ENCODE measurements around the gene DIAPH3.

- TF ChIP-seq CTCF (IDR thresholded peaks at IDR 0.05) (no peak), MXI1 (IDR thresholded peaks at IDR 0.05; ENCODE audit: low read depth, low read length) (no peak), REST (IDR thresholded peaks at IDR 0.05; ENCODE audit: low read depth, low read length) (no peak), YY1 (IDR thresholded peaks at IDR 0.05; ENCODE audit: low read depth) (no peak), POLR2AphosphoS5 (IDR thresholded peaks at IDR 0.05; ENCODE audit: low read depth, low read length) (no peak), ZBTB33 (IDR thresholded peaks at IDR 0.05; ENCODE audit: borderline replicate concordance, low read depth) (no peak), RAD21 (IDR thresholded peaks at IDR 0.05; ENCODE audit: low read length) (no peak), TAF1 (IDR thresholded peaks at IDR 0.05; ENCODE audit: borderline replicate concordance, low read depth, low read length) (no peak), JUND (IDR thresholded peaks at IDR 0.05) (no peak), EZH2phosphoT487 (IDR thresholded peaks at IDR 0.05; ENCODE audit: borderline replicate concordance, low read depth) (no peak), TEAD4 (IDR thresholded peaks at IDR 0.05; ENCODE audit: borderline replicate concordance, insufficient read depth) (no peak), CHD2 (IDR thresholded peaks at IDR 0.05; ENCODE audit: low read length, partially characterized antibody) (no peak)
- TF ChIP-seq, protein P1, sequence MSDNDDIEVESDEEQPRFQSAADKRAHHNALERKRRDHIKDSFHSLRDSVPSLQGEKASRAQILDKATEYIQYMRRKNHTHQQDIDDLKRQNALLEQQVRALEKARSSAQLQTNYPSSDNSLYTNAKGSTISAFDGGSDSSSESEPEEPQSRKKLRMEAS (IDR thresholded peaks at IDR 0.05; ENCODE audit: low read depth) = no peak
- TF ChIP-seq, protein P2, sequence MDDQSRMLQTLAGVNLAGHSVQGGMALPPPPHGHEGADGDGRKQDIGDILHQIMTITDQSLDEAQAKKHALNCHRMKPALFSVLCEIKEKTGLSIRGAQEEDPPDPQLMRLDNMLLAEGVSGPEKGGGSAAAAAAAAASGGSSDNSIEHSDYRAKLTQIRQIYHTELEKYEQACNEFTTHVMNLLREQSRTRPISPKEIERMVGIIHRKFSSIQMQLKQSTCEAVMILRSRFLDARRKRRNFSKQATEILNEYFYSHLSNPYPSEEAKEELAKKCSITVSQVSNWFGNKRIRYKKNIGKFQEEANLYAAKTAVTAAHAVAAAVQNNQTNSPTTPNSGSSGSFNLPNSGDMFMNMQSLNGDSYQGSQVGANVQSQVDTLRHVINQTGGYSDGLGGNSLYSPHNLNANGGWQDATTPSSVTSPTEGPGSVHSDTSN (IDR thresholded peaks at IDR 0.05) = no peak
Observed at GRCh38 chr13:60019119-60019993, 144.4 kb downstream of the DIAPH3 start.

Measured in SK-N-SH (cell line).